ENCODE measurements around the gene NOC2L.

Gene NOC2L

GRCh38 chr1:1001057-1001783 is 42.2 kb upstream of the NOC2L start:
- TF ChIP-seq CTCF (IDR thresholded peaks at IDR 0.05; ENCODE audit: insufficient read depth, missing control alignments): no peak
- DNase-seq (ENCODE audit: insufficient read length, low spot score) (no peak), FAIRE-seq (no peak)

- no peak for FAIRE-seq
- no peak for TF ChIP-seq CTCF (IDR thresholded peaks at IDR 0.05; ENCODE audit: insufficient read depth, missing control alignments)
- peak; percentile 73 for DNase-seq (ENCODE audit: insufficient read length, low spot score)
Measured at GRCh38 chr1:1000357-1001056, 41.5 kb upstream of the NOC2L start.

- FAIRE-seq: no peak
- no peak for DNase-seq (ENCODE audit: insufficient read length, low spot score)
- no peak for TF ChIP-seq CTCF (IDR thresholded peaks at IDR 0.05; ENCODE audit: insufficient read depth, missing control alignments)
Measured at GRCh38 chr1:999725-1000356, 40.8 kb upstream of the NOC2L start, which contains the start of gene HES4. HES4 (minus strand) TSS chr1:1000097; CDS start chr1:999973, 124 bp downstream.

- DNase-seq (ENCODE audit: insufficient read length, low spot score) (no peak), FAIRE-seq (no peak)
- TF ChIP-seq CTCF (IDR thresholded peaks at IDR 0.05; ENCODE audit: insufficient read depth, missing control alignments): no peak
Measured at GRCh38 chr1:998995-999724, 40.1 kb upstream of the NOC2L start.

- no peak for DNase-seq (ENCODE audit: insufficient read length, low spot score)
- FAIRE-seq: no peak
- no peak for TF ChIP-seq CTCF (IDR thresholded peaks at IDR 0.05; ENCODE audit: insufficient read depth, missing control alignments)
Measured at GRCh38 chr1:998745-998994, 39.6 kb upstream of the NOC2L start.

GRCh38 chr1:997993-998744 is 39.1 kb upstream of the NOC2L start:
- DNase-seq (ENCODE audit: insufficient read length, low spot score) (no peak), FAIRE-seq (no peak)
- no peak for TF ChIP-seq CTCF (IDR thresholded peaks at IDR 0.05; ENCODE audit: insufficient read depth, missing control alignments)
